Measurements from ENCODE around the gene DCTN1.

DCTN1 gene

DNA sequence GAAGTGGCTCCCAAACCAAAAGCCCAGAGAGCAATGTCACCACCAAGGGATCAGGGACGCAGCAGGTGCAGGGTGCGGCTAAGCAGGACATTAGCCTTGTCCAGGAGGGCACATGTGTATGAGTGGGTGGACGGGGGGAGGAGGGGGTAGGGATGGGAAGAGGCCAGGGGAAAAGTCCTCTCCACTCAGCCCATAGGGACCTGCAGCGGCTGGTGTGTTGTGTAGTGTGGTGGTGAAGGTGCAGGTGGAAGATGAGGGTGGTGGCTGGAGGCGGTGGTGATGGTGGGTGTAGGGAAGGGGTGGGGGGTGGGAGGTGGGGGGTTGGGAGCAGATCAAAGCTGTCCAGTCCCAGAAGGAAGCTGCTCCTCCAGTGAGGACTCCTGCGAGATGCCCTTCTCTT lies 37.7 kb upstream of the DCTN1 start:
- Mint-ChIP-seq H3K27me3 (no peaks in the 10 kb centered on the region), H3K36me3 (ENCODE audit: low read depth) (peaks cover 1% of the 10 kb centered on the region), H3K27ac (no peak overlapping the region), H3K4me3 (no peak overlapping the region), H3K4me1 (peaks cover 53% of the 10 kb centered on the region), H3K9me3 (no peaks in the 10 kb centered on the region)
- no peak for ATAC-seq
- no peak for DNase-seq

- no peaks in the 10 kb centered on the region for H3K9me3 Mint-ChIP-seq
- no peaks in the 10 kb centered on the region for H3K36me3 Mint-ChIP-seq (ENCODE audit: low read depth)
- H3K27me3 Mint-ChIP-seq, result no peaks in the 10 kb centered on the region
- H3K4me1 Mint-ChIP-seq, result peaks cover 47% of the 10 kb centered on the region
- DNase-seq (no peak), ATAC-seq (no peak)
- H3K4me3 Mint-ChIP-seq, result no peak overlapping the region
- no peak overlapping the region for H3K27ac Mint-ChIP-seq
These were observed 37.1 kb upstream of the DCTN1 start for GRCh38 chr2:74417197-74417596.

DNA sequence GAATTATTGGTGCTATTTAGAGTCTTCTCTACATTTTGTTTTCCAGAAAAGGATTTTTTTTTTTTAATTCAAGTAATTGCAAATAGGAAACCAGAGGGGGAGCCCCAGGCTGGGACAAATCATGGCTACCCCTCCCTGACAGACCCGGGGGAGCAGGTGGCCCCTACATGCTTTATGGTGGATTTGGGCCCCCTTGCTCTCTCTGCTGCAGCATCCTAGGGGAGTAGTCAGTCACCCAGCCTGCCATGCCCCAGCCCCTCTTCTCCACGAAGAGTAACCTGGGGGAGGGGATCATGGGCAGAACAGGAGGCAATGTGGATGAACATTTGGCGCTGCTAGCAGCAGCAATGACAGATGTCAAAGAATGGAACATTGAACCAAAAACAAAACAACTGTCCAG lies 36.7 kb upstream of the DCTN1 start:
- Mint-ChIP-seq H3K9me3 (no peaks in the 10 kb centered on the region), H3K4me1 (peaks cover 43% of the 10 kb centered on the region), H3K4me3 (no peak overlapping the region), H3K27me3 (no peaks in the 10 kb centered on the region), H3K27ac (no peak overlapping the region), H3K36me3 (ENCODE audit: low read depth) (no peaks in the 10 kb centered on the region)
- ATAC-seq (no peak), DNase-seq (no peak)

DNA sequence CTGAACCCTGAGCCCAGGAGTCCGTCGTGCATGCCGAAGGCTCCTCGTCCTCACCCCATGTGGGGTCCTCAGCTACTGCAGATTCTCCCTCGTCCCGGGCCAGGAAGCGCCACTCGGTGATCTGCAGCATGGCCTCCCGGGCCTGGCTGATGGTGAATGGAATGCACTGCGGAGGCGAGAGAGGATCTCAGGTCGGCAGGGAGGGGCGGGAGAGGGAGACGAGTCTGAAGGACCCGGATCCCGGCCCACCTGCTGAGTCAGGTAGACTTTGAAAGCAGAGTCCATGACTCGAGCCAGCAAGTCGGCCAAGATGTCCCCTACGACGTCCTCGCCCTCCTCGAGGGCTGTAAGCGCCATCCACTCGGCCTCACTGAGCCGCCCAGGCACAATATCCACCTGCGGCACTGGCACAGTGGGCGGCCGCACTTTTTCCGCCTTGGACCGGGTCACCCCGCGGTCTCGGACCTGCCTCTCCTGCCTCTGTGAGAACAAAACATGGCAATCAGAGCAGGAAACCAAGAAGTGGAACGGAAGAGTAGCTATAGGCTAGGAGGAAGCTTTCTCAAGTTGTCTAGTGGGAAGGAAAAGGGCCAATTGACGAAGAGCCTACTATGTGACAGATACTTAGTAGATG lies 35.8 kb upstream of the DCTN1 start:
- peak; percentile 9 for ATAC-seq
- no peaks in the 10 kb centered on the region for H3K27me3 Mint-ChIP-seq
- DNase-seq, result no peak
- peak overlapping the region; percentile 63 for H3K4me3 Mint-ChIP-seq
- H3K4me1 Mint-ChIP-seq, result peaks cover 37% of the 10 kb centered on the region
- no peaks in the 10 kb centered on the region for H3K36me3 Mint-ChIP-seq (ENCODE audit: low read depth)
- no peak overlapping the region for H3K27ac Mint-ChIP-seq
- no peaks in the 10 kb centered on the region for H3K9me3 Mint-ChIP-seq

DNA sequence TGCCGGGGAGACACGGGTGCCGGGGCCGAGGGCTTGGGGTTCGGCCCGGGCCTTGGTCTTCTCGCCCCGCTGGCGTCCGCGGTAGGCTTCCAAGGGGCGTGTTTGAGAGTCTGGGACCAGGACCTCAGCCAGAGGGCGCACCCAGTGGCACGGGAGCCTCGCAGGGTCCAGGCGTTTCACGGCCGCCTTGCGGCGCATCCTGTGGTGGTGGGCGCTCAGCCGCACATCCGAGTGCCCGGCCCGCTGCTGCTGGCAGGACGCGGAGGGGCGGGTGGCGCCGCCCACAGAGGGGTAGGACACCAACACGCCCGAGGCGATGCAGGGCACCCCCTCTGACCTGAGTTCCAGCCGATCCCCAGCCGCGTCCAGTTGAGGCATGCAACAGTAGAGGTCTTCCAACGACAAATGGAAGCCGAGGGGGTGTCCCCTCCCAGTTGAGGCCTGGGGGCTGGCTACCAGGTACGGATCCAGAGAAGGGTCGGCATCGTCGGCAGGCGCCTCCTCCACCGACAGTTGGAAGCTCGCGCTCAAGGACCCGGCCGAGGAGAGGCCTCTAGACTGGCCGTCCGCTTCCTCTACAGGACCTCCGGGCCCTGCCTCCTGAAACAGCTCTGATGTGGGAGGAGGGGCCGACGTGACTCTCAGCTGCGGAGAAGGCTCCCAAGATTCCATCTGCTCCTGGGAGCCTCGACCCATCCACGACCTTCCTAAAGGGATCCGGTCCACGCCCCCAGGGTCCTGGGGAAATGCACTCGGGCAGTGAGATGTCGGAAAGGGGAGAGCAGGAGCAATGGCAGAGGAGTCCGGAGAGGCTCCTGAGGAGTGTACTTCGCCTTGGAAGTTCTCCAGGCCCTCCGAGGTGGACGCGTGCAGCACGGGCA lies 35.0 kb upstream of the DCTN1 start:
- Mint-ChIP-seq H3K36me3 (ENCODE audit: low read depth) (no peaks in the 10 kb centered on the region), H3K4me3 (peak overlapping the region; percentile 66), H3K4me1 (peaks cover 32% of the 10 kb centered on the region), H3K27me3 (no peaks in the 10 kb centered on the region), H3K9me3 (no peaks in the 10 kb centered on the region), H3K27ac (no peak overlapping the region)
- ATAC-seq, result peak; percentile 33
- DNase-seq, result peak; percentile 41

DNA sequence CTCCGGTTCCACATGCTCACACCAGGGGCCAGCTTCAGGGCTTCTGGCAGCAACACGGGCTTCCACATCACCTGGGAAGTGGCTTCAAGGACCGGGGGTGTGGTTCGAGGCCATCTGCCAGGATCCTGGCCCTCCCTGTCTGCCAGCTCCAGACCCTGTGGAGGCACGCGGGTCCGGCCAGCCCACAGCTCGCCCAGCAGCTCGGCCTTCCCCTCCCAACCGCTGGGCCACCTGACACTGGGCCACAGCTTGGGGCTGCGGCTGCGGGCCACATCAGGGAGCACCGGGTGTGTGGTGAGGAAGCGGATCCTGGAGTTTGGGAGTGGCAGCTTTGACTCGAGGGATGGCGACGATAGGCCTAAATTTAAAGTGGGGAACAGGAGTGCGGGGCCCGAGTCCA lies 34.3 kb upstream of the DCTN1 start:
- Mint-ChIP-seq H3K4me1 (peaks cover 29% of the 10 kb centered on the region), H3K4me3 (peak overlapping the region; percentile 66), H3K27ac (no peak overlapping the region), H3K36me3 (ENCODE audit: low read depth) (no peaks in the 10 kb centered on the region), H3K9me3 (no peaks in the 10 kb centered on the region), H3K27me3 (no peaks in the 10 kb centered on the region)
- DNase-seq, result no peak
- no peak for ATAC-seq

GRCh38 chr2:74413001-74413698 lies 33.0 kb upstream of the DCTN1 start:
- H3K36me3 Mint-ChIP-seq (ENCODE audit: low read depth), result no peaks in the 10 kb centered on the region
- H3K27me3 Mint-ChIP-seq, result no peaks in the 10 kb centered on the region
- H3K27ac Mint-ChIP-seq, result no peak overlapping the region
- H3K4me1 Mint-ChIP-seq, result peaks cover 27% of the 10 kb centered on the region
- DNase-seq (no peak), ATAC-seq (no peak)
- no peak overlapping the region for H3K4me3 Mint-ChIP-seq
- H3K9me3 Mint-ChIP-seq, result no peaks in the 10 kb centered on the region

GRCh38 chr2:74407682-74408081 lies 27.6 kb upstream of the DCTN1 start:
- no peaks in the 10 kb centered on the region for H3K4me1 Mint-ChIP-seq
- H3K27ac Mint-ChIP-seq, result no peak overlapping the region
- no peak for DNase-seq
- no peaks in the 10 kb centered on the region for H3K36me3 Mint-ChIP-seq (ENCODE audit: low read depth)
- no peak overlapping the region for H3K4me3 Mint-ChIP-seq
- H3K9me3 Mint-ChIP-seq, result no peaks in the 10 kb centered on the region
- no peak for ATAC-seq
- H3K27me3 Mint-ChIP-seq, result peaks cover 3% of the 10 kb centered on the region

DNA sequence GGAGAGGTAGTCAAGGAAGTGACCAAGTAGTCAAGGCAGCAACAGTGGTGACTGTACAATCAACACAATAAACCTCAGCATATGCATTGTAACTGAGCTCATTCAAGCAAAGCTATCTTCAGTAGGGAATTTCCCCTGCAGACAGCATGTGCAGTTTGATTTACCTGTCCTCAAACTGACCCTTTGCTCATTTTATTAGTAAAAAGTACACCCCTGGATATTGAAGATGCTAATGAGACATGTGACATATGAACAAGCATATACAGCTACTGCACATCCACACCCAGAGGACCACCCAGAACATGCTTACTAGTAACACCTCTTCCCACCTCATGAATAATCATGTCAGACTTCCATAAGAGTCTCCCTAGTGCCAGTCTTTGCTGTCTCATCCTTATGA lies 25.9 kb upstream of the DCTN1 start:
- H3K36me3 Mint-ChIP-seq (ENCODE audit: low read depth), result no peaks in the 10 kb centered on the region
- peaks cover 3% of the 10 kb centered on the region for H3K27me3 Mint-ChIP-seq
- no peaks in the 10 kb centered on the region for H3K4me1 Mint-ChIP-seq
- no peak for ATAC-seq
- H3K4me3 Mint-ChIP-seq, result no peak overlapping the region
- no peak overlapping the region for H3K27ac Mint-ChIP-seq
- no peak for DNase-seq
- no peaks in the 10 kb centered on the region for H3K9me3 Mint-ChIP-seq

GRCh38 chr2:74401891-74402290 lies 21.8 kb upstream of the DCTN1 start:
- Mint-ChIP-seq H3K27ac (no peak overlapping the region), H3K4me3 (no peak overlapping the region), H3K9me3 (no peaks in the 10 kb centered on the region), H3K36me3 (ENCODE audit: low read depth) (no peaks in the 10 kb centered on the region), H3K27me3 (no peaks in the 10 kb centered on the region), H3K4me1 (no peaks in the 10 kb centered on the region)
- no peak for DNase-seq
- ATAC-seq, result no peak

DNA sequence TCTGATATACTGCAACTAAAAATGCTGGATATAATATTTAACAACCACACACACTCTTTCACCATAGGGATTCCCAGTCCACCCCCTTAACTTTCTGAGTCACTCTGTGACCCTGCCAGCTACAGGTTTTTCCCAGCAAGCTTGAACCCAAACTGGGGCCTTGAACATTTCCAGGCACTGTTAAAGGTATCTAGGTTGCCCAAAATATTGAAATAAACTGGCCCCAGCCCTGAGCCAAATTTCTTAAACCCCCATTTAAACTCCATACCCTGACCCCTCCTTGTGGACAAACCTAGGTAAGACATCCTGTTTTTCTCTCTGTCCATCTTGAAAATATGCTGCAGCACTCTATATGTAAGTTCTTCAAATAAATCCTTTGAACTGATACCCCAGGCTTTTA lies 19.7 kb upstream of the DCTN1 start:
- H3K4me3 Mint-ChIP-seq, result no peak overlapping the region
- no peak for ATAC-seq
- no peaks in the 10 kb centered on the region for H3K4me1 Mint-ChIP-seq
- DNase-seq, result no peak
- H3K27me3 Mint-ChIP-seq, result peaks cover 3% of the 10 kb centered on the region
- no peaks in the 10 kb centered on the region for H3K9me3 Mint-ChIP-seq
- H3K27ac Mint-ChIP-seq, result no peak overlapping the region
- no peaks in the 10 kb centered on the region for H3K36me3 Mint-ChIP-seq (ENCODE audit: low read depth)

GRCh38 chr2:74396149-74396548 lies 16.0 kb upstream of the DCTN1 start:
- no peak for ATAC-seq
- peaks cover 5% of the 10 kb centered on the region for H3K27me3 Mint-ChIP-seq

GRCh38 chr2:74393525-74393924 lies 13.4 kb upstream of the DCTN1 start:
- no peaks in the 10 kb centered on the region for H3K36me3 Mint-ChIP-seq (ENCODE audit: low read depth)
- H3K27me3 Mint-ChIP-seq, result peaks cover 5% of the 10 kb centered on the region
- DNase-seq, result no peak
- no peak overlapping the region for H3K4me3 Mint-ChIP-seq
- peaks cover 6% of the 10 kb centered on the region for H3K4me1 Mint-ChIP-seq
- no peak overlapping the region for H3K27ac Mint-ChIP-seq
- no peak for ATAC-seq
- no peaks in the 10 kb centered on the region for H3K9me3 Mint-ChIP-seq

More at GRCh38 chr2:74396149-74396548, 16.0 kb upstream of the DCTN1 start:
- H3K27ac Mint-ChIP-seq, result no peak overlapping the region
- no peaks in the 10 kb centered on the region for H3K9me3 Mint-ChIP-seq
- no peaks in the 10 kb centered on the region for H3K36me3 Mint-ChIP-seq (ENCODE audit: low read depth)
- DNase-seq, result no peak
- H3K4me1 Mint-ChIP-seq, result peaks cover 4% of the 10 kb centered on the region
- no peak overlapping the region for H3K4me3 Mint-ChIP-seq

DNA sequence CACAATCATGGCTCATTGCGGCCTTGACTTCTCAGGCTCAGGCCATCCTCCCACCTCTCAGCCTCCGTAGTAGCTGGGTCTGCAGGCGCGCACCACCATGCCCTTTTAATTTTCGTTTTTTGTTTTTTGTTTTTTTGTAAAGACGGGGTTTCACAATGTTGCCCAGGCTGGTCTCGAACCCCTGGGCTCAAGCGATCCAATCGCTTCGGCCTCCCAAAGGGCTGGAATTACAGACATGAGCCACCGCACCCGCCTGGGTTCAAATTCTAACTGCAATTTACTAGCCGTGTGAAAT lies 12.3 kb upstream of the DCTN1 start:
- H3K9me3 Mint-ChIP-seq, result no peaks in the 10 kb centered on the region
- no peak overlapping the region for H3K27ac Mint-ChIP-seq
- H3K36me3 Mint-ChIP-seq (ENCODE audit: low read depth), result no peaks in the 10 kb centered on the region

More for the DNA sequence above, 12.3 kb upstream of the DCTN1 start:
- ATAC-seq (no peak), DNase-seq (no peak)
- Mint-ChIP-seq H3K27me3 (peaks cover 5% of the 10 kb centered on the region), H3K4me1 (peaks cover 6% of the 10 kb centered on the region), H3K4me3 (no peak overlapping the region)

Measured in activated naive CD8-positive, alpha-beta T cell treated with anti-CD3 and anti-CD28 coated beads, Interleukin-2, amount 50 U/mL, for 24 hours (primary cell).